D721Med (cell line): ENCODE measurements around the gene WNT3.
A peak's percentile ranks its signal among the peaks of the same experiment; 100 is the strongest.
"Not testable (repeated sequence)": the region's sequence is repeated elsewhere in the genome, so short reads cannot be mapped to it uniquely, and the experiment has no call there.

Experiments
- DNase-seq: peaks from one replicate; pipeline ENCODE4 v3.0.0; 2011; ENCODE audit warnings: low spot score; ENCODE audit not compliant: insufficient read length
- FAIRE-seq: peaks from 2 replicates; lab custom pipeline; 2011; peaks lifted over from hg19 to GRCh38; lab: Jason Lieb, UNC
- TF ChIP-seq, protein P1 (sequence below): IDR thresholded peaks from 2 replicates; pipeline ENCODE4 v1.5.1; 2012; ENCODE audit warnings: mild to moderate bottlenecking, control low read depth; ENCODE audit not compliant: insufficient read depth; ENCODE audit errors: missing control alignments

Gene WNT3

DNA sequence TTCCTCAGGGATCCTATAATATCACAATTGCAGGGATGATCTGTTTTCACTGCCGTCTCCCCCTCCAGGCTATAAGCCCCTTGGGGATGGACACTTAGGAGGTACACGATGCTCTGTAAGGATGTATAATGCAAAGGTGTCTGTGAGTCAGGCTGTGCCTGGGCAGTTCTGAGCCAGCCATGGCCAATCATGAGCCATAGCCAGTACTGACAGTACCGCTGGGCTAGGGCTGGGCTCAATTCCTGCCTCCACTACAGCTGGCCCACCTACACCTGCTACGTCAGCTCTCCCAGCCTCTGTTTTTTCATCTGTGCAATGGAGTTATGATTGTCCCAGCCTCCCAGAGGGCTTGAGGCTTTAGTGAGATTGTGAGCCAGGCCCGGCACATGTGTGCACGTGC is 30.0 kb upstream of the WNT3 start:
- FAIRE-seq = no peak
- TF ChIP-seq, protein P1, sequence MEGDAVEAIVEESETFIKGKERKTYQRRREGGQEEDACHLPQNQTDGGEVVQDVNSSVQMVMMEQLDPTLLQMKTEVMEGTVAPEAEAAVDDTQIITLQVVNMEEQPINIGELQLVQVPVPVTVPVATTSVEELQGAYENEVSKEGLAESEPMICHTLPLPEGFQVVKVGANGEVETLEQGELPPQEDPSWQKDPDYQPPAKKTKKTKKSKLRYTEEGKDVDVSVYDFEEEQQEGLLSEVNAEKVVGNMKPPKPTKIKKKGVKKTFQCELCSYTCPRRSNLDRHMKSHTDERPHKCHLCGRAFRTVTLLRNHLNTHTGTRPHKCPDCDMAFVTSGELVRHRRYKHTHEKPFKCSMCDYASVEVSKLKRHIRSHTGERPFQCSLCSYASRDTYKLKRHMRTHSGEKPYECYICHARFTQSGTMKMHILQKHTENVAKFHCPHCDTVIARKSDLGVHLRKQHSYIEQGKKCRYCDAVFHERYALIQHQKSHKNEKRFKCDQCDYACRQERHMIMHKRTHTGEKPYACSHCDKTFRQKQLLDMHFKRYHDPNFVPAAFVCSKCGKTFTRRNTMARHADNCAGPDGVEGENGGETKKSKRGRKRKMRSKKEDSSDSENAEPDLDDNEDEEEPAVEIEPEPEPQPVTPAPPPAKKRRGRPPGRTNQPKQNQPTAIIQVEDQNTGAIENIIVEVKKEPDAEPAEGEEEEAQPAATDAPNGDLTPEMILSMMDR = no peak

DNA sequence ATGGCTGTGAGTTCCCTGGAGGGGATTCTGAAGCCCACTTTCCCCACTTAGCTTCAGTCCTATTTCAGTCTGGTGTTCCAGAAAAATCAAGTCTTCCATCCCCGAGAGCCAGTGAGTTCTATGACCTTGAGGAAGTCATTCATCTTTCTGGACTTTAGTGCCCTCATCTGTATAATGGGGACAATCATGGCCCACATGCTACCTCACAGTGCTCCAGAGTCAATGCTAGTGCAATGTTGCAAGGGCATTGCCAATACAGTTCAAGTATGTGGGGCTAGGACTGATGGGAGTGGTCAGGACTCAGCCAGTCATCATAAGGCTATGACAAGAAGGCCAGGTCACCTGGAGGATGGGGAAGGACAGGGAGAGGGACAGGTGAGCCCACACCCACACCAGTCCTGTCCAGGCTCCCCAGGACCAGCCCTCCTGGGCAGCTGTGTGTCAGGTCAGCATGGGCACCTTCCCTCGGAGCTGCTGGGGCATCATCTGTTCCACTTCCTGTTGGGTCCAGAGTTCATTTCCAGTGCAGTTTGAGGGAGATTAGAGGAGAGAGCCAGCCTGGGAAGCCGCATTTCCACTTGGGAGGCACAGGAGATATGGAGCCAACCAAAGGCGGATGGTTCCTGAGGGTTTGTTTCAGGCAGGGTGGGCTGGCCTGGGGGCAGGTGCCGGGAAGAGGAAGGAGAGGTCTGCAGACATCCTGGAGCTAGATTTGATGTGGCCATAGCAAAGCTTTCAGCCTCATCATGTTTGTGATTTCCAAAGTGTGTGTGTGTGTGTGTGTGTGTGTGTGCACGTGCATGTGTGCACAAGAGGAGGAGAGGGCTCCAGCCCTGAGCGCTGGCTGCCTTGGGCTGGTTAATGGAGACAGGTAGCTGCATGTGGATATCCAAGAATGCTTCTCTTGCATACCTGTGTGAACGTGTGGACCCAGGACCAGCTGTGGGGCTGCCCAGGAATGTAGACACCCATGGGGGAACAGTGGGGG is 29.0 kb upstream of the WNT3 start:
- DNase-seq = no peak
- TF ChIP-seq, protein P1 = no peak
- no peak for FAIRE-seq

More for the DNA sequence above, 30.0 kb upstream of the WNT3 start:
- DNase-seq = no peak

DNA sequence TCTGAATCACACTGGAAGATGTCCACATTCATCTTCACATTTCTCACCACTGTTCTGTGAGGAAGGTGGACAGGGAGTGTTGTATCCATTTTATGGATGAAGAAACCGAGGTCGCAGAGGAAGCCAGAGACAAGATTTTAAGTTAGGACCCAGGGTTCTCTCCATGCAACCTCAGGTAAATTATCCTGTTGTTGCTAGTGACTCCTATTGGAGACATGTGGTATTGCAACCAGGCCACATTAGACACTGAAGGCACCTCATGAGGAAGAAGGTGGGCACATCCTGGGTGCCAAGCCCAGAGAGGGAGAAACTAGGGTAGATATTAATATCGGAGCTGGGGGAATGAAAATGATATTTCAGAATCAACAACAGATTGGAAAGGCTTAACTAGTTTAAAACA is 24.3 kb upstream of the WNT3 start:
- FAIRE-seq = no peak
- TF ChIP-seq, protein P1 = peak; percentile 24
- no peak for DNase-seq

DNA sequence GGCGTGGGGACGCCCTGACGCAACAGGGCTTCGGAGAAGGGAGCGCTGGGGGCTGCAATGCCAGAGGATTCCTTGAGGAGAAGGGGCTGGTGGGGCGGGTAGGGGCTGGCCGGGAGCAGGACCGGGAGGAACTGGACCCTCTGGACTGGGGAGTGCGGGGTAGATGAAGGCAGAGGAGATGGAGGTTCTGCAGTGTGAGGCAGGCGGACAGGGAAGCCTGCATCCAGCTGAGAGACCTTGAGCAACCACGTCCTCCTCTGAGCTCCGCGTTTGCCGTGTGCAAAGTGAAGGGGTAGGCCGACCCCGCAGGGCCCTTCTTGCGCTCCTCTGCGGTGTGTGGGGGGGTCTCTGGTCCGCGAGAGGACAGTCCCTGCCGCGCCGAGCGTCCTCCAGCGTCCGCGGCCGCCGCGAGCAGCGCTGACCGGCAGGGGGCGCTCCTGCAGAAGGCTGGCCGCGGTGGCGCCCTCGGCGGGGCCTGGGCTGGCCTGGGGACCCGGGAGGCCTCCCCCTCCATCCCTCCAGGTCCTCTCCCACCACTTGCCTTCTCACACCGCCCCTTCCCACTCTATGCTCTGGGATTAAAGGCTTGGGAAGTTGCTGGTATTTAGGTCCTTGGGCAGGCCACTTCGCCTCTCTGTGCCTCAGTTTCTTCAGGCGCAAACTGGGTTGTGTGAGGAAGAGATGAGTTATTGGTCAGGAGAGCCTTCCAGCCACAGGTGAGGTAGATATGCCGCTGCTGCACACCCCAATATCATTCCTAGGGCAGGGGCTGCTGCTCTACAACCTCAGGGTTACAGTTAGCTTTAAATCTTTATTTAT is 23.3 kb upstream of the WNT3 start:
- FAIRE-seq (no peak), DNase-seq (peak; percentile 65)
- TF ChIP-seq, protein P1 = peak; percentile 70

DNA sequence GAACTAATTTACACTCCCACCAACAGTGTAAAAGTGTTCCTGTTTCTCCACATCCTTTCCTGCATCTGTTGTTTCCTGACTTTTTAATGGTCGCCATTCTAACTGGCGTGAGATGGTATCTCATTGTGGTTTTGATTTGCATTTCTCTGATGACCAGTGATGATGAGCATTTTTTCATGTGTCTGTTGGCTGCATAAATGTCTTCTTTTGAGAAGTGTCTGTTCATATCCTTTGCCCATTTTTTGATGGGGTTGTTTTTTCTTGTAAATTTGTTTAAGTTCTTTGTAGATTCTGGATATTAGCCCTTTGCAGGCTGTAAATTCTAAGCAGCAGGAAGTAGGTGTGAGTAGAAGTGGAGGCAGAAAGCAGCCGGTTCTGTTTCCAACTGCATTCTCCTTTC is 22.1 kb upstream of the WNT3 start:
- not testable (repeated sequence) for DNase-seq, FAIRE-seq

DNA sequence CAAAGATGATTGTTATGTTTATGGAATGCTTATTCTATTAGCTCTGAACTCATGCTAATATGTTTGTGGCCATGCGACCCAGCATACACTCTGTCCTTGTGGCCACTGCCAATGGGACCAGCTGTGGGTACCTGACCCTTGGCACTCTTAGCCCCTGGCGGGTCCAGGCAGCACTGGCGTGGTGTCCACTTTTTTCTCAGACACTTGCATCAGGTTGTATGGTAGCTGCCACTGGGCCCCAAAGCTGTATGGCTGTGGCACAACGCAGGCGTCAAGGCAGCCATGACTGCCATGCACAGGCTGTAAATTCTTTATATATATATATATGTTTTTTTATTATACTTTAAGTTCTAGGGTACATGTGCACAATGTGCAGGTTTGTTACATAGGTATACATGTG is 20.7 kb upstream of the WNT3 start:
- FAIRE-seq (no peak), DNase-seq (no peak)
- TF ChIP-seq, protein P1 = no peak

DNA sequence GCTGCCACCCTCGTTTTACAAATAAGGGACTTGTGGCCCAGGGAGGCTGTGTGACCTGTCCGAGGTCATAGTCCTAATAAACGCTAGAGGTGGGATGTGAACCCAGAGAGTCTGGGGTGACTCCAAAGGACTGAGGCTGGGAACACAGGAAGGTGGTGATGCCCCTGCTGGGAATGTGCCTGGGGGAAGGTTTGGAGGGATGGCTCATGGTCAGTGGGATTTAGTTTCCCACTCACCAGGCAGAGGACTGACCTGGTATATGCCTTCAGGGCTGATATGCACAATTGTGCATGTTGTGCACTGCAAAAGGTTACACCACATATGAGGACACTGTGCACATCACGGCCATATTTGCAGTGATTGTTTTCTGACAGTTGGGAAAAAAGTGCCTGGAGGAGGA is 19.0 kb upstream of the WNT3 start:
- FAIRE-seq (no peak), DNase-seq (no peak)
- TF ChIP-seq, protein P1 = no peak
